OCI-LY7 (cell line): ENCODE measurements around the gene ANKS4B.

ENCODE experiments used
- CTCF ChIP-seq: fragments of 200-600 bp; sonication (generic); conservative IDR thresholded peaks from 2 replicates; pipeline ENCODE4 v1.5.1; 2014; ENCODE audit warnings: mild to moderate bottlenecking, antibody characterized with exemption, low read length, moderate library complexity, mixed read lengths
- EZH2phosphoT487 ChIP-seq: fragments of 200-600 bp; sonication (generic); IDR thresholded peaks from 2 replicates; pipeline ENCODE4 v1.6.1; 2018; ENCODE audit warnings: low read depth, borderline replicate concordance, mild to moderate bottlenecking, mixed run types, antibody characterized with exemption, low read length, moderate library complexity, mixed read lengths

- TF ChIP-seq CTCF (no peak), EZH2phosphoT487 (no peak)
Observed at GRCh38 chr16:21190013-21190412, 43.5 kb upstream of the ANKS4B start.
